ENCODE results near the gene PFAS.

PFAS gene

GRCh38 chr17:8284126-8284525, 35.0 kb downstream of the PFAS start:
- DNase-seq (ENCODE audit: low read depth in 1 of 2, low spot score in 1 of 2), result no peak
- Histone ChIP-seq H3K27me3 (ENCODE audit: insufficient read depth, poor library complexity, severe bottlenecking) (no peaks in the 10 kb centered on the region), H3K4me3 (replicated peaks; ENCODE audit: insufficient read depth, low read length) (no peak overlapping the region), H3K27ac (replicated peaks) (no peak overlapping the region)
- TF ChIP-seq POLR2AphosphoS5 (IDR thresholded peaks at IDR 0.05; ENCODE audit: low read depth), result no peak
- TF ChIP-seq SPI1 (IDR thresholded peaks at IDR 0.05; ENCODE audit: borderline replicate concordance, low read depth), result no peak
- no peak for TF ChIP-seq GABPA (IDR thresholded peaks at IDR 0.05; ENCODE audit: low read depth)
- TF ChIP-seq CTCF (IDR thresholded peaks at IDR 0.05; ENCODE audit: insufficient read depth, low read length), result no peak
- TF ChIP-seq, protein P1, sequence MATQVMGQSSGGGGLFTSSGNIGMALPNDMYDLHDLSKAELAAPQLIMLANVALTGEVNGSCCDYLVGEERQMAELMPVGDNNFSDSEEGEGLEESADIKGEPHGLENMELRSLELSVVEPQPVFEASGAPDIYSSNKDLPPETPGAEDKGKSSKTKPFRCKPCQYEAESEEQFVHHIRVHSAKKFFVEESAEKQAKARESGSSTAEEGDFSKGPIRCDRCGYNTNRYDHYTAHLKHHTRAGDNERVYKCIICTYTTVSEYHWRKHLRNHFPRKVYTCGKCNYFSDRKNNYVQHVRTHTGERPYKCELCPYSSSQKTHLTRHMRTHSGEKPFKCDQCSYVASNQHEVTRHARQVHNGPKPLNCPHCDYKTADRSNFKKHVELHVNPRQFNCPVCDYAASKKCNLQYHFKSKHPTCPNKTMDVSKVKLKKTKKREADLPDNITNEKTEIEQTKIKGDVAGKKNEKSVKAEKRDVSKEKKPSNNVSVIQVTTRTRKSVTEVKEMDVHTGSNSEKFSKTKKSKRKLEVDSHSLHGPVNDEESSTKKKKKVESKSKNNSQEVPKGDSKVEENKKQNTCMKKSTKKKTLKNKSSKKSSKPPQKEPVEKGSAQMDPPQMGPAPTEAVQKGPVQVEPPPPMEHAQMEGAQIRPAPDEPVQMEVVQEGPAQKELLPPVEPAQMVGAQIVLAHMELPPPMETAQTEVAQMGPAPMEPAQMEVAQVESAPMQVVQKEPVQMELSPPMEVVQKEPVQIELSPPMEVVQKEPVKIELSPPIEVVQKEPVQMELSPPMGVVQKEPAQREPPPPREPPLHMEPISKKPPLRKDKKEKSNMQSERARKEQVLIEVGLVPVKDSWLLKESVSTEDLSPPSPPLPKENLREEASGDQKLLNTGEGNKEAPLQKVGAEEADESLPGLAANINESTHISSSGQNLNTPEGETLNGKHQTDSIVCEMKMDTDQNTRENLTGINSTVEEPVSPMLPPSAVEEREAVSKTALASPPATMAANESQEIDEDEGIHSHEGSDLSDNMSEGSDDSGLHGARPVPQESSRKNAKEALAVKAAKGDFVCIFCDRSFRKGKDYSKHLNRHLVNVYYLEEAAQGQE (IDR thresholded peaks at IDR 0.05; ENCODE audit: insufficient replicate concordance, low read depth), result no peak

GRCh38 chr17:8285270-8286181, 36.4 kb downstream of the PFAS start:
- TF ChIP-seq SPI1 (IDR thresholded peaks at IDR 0.05; ENCODE audit: borderline replicate concordance, low read depth), result no peak
- TF ChIP-seq, protein P1 (IDR thresholded peaks at IDR 0.05; ENCODE audit: insufficient replicate concordance, low read depth), result no peak
- no peak for TF ChIP-seq POLR2AphosphoS5 (IDR thresholded peaks at IDR 0.05; ENCODE audit: low read depth)
- TF ChIP-seq CTCF (IDR thresholded peaks at IDR 0.05; ENCODE audit: insufficient read depth, low read length), result no peak
- TF ChIP-seq GABPA (IDR thresholded peaks at IDR 0.05; ENCODE audit: low read depth), result no peak
- DNase-seq (ENCODE audit: low read depth in 1 of 2, low spot score in 1 of 2), result peak in 1 of 2 experiments; percentile 18
- Histone ChIP-seq H3K4me3 (replicated peaks; ENCODE audit: insufficient read depth, low read length) (no peak overlapping the region), H3K27me3 (ENCODE audit: insufficient read depth, poor library complexity, severe bottlenecking) (no peaks in the 10 kb centered on the region), H3K27ac (replicated peaks) (no peak overlapping the region)

DNA sequence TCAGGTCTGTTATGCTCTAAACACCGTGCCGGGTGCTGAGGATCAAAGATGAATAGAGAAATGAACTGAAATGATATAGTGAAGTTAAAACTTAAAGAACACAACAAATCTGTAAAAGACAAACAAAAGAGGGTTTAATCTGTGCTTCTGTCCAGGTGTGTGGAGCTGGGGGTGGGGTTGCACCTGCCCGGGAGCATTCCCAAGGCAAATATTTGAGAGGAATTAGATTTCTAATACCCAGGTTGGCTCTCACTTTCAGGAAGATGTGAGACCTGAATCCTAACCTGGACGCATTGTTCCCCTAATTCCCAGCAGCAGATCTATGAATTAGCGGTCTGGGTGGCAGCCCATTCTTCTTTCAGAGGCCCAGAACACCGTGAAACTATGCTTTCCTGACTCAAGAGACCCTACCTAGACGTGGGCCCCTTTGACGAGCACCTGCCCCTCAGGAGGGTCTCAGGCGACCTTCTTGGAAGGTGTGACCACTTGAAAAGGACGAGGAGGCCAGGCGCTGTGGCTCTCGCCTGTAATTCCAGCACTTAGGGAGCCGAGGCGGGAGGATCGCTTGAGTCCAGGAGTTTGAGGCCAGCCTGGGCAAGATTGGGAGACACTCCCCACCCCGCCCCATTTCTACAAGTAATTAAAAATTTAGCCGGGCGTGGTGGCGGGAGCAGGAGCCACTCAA, 38.7 kb downstream of the PFAS start:
- DNase-seq (ENCODE audit: low read depth in 1 of 2, low spot score in 1 of 2), result no peak
- Histone ChIP-seq H3K4me3 (replicated peaks; ENCODE audit: insufficient read depth, low read length) (peak overlapping the region; percentile 64), H3K27ac (replicated peaks) (peak overlapping the region; percentile 64), H3K27me3 (ENCODE audit: insufficient read depth, poor library complexity, severe bottlenecking) (no peaks in the 10 kb centered on the region)
- no peak for TF ChIP-seq GABPA (IDR thresholded peaks at IDR 0.05; ENCODE audit: low read depth)
- TF ChIP-seq, protein P1 (IDR thresholded peaks at IDR 0.05; ENCODE audit: insufficient replicate concordance, low read depth), result no peak
